GM12891 (cell line): ENCODE measurements around the gene PLEKHA8.

Experiments used
- PAX5 ChIP-seq: IDR thresholded peaks from 2 replicates; pipeline ENCODE4 v1.6.1; 2011; ENCODE audit warnings: low read length, moderate library complexity, mild to moderate bottlenecking; ENCODE audit not compliant: insufficient read depth, severe bottlenecking
- POLR2A ChIP-seq: IDR thresholded peaks from 2 replicates; pipeline ENCODE4 v1.6.1; 2011; ENCODE audit warnings: low read depth, low read length, control low read depth
- POLR2AphosphoS5 ChIP-seq: IDR thresholded peaks from 2 replicates; pipeline ENCODE4 v1.6.1; 2011; ENCODE audit warnings: low read depth, low read length, control low read depth
- POU2F2 ChIP-seq: IDR thresholded peaks from 2 replicates; pipeline ENCODE4 v1.6.1; 2011; ENCODE audit warnings: low read depth, mild to moderate bottlenecking, control low read depth, low read length, moderate library complexity
- SPI1 ChIP-seq: IDR thresholded peaks from 2 replicates; pipeline ENCODE4 v1.6.1; 2011; ENCODE audit warnings: low read depth, low read length, control low read depth
- TAF1 ChIP-seq: IDR thresholded peaks from 2 replicates; pipeline ENCODE4 v1.6.1; 2011; ENCODE audit warnings: low read depth, low read length, control low read depth

GRCh38 chr7:30150711-30151110, 122.5 kb downstream of the PLEKHA8 start:
- no peak for TF ChIP-seq POLR2AphosphoS5
- no peak for TF ChIP-seq TAF1
- no peak for TF ChIP-seq POLR2A
- no peak for TF ChIP-seq SPI1
- no peak for TF ChIP-seq POU2F2
- no peak for TF ChIP-seq PAX5
